ENCODE results near the gene PALM3.

Gene PALM3, protein sequence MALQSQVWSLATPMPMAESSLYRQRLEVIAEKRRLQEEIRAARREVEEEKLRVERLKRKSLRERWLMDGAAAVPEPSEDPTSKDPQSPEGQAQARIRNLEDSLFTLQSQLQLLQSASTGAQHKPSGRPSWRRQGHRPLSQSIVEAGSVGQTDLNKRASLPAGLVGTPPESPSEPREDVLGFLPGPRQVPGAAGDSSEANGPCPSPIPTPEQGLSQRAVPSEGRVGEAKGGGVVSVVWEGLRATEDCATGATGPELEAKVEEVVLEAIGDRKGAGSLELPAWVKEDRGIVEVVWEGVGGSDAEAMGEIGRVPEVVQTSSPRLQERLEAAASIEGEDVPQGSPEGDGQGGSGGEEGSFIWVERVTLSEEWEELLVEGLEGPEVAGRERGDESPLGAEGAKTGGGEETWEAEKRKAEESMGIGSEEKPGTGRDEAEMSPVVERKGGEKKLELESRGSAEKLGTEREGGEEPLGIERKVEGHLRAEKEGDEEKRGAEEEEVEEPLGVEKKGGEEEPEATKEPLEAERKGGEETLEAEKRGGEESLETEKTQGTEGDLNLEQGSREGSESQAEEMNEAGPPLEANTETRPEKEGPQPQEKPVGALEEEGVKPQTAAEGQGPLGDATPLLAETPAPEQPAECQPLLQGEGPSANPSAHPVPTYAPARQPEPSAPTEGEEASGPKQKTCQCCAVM

DNA sequence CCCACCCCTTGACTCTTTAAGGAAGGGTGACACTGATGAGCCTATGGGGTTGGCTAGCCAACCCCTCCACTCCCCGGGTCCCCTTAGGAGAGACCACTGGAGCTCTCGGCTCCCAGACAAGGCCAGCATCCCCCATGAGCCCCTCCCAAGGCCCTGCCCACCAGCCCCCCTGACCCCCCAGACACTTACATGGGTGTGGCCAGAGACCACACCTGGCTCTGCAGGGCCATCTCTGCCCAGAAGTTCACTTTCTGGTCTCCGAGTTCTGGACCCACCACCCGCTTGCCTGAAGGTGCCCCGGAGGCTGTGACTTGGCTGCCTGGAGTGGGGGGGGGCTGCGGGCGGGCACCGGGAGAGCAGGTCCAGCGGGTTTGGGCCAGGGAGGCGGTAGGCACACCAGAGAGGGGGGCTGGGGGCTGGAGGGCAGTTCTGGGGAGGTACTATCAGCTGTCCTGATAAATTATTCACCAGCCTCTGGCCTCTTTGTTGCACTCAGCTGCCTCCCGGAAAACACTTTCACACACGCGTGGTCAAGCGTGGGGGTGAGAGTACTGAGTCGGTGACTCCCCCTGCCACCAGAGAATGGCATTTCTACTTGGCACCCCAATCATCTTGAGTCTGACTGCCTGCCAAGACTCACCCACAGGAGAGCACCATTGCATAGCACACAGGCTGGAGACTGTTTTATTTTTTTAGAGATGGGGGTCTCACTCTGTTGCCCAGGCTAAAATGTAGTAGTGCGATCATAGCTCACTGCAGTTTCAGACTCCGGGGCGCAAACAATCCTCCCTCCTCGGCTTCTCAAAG, at the start of gene PALM3:
PALM3 (minus strand) TSS at position 326 of the 807 bp plus-strand sequence; CDS start at position 230, 96 bp downstream.
- DNase-seq: no peak

DNA sequence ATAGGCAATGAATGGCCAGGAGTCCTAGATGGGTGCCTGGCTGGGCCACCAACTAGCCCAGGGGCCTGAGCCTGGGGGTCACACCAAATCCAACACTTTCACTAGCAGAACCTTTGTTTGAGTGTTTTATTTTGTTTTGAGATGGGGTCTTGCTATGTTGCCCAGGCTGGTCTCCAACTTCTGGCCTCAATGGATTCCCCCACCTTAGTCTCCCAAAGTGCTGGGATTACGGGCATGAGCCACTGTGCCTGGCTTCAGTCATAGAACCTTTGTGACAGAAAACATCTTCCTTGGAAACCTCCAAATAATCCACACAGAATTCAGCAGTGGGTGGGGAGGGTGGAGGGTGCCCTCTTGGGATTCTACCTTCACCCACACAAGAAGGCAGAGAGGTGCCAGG, 49.6 kb upstream of the PALM3 start:
- no peak for DNase-seq

DNA sequence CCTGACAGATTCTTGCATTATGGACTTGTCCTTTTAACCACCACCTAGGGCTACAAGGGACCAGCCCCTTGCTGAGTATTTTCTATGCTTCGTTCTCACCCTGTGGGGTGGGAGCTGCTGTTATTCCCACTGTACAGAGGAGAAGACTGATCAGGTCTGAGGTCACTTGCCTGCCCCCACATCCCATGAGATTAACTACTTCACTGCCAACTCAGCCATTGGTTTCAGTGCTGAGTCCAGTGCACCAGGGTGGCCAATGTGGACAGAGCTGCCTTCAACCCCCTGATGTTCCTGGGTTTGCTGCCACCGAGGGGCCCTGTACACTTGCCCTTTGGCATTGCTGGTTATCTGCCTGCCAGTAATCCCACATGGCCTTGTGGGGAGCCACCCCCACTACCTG, 48.8 kb upstream of the PALM3 start:
- no peak for DNase-seq

DNA sequence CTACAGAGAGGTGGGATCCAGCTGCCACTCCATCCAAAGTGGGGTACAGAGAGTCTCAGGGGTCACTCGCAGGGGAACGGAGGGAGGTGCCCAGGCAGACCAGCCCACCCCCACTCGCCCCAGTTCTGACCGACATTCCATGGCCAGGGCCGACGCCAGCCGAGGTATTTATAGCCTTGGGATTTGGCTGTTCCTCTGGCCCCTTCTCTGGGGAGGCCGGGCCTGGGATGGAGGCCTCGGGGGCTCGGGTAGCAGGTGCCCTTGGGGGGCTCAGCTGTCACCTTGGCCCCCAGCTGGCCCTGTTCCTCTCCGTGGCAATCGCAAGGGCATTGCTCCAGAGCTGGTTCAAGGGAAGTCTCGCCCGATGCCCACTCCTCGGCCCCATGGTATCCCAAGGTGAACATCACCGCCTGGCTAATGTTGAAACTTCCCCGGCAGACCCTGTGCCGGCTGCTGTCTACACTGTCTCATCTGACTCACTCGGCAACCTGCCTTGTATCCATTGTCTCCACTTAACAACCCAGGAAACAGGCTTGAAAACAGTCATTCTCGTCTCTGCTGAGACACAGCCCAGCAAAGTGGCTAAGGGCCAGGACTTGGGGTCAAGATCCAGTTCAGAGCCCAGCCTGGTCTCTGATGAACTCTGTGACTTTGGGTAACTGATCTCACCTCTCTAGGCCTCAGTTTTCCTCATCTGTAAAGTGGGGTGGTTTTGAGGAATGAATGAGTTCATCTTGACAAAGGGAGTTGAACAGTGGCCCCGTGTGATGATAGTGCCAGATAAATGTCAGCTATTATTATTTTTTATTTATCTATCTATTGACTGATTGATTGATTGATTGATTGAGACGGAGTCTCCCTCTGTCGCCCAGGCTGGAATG, 45.9 kb upstream of the PALM3 start:
- no peak for DNase-seq

GRCh38 chr19:14106840-14107239, 45.0 kb upstream of the PALM3 start:
- no peak for DNase-seq

DNA sequence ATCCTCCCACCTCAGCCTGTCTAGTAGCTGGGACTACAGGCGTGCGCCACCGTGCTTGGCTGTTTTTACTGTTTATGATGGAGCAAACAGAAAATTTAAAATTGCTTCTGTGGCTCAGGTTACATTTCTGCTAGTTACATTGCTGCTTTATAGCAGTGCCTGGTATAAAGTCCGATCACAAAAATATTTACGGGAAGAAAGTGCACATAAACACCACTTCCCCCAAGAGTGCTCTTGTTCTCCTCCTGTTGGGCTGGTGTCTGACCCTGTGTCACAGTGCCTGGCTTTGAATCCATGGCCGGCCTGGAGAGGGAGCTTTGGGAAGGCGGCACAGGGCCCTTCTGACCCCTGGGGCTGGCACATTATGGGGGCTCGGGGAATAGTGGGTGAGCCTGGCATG, 43.8 kb upstream of the PALM3 start:
- DNase-seq: no peak

- DNase-seq: no peak
These were observed 41.4 kb upstream of the PALM3 start for GRCh38 chr19:14103310-14103709.

GRCh38 chr19:14102756-14103155, 40.9 kb upstream of the PALM3 start:
- DNase-seq: no peak

DNA sequence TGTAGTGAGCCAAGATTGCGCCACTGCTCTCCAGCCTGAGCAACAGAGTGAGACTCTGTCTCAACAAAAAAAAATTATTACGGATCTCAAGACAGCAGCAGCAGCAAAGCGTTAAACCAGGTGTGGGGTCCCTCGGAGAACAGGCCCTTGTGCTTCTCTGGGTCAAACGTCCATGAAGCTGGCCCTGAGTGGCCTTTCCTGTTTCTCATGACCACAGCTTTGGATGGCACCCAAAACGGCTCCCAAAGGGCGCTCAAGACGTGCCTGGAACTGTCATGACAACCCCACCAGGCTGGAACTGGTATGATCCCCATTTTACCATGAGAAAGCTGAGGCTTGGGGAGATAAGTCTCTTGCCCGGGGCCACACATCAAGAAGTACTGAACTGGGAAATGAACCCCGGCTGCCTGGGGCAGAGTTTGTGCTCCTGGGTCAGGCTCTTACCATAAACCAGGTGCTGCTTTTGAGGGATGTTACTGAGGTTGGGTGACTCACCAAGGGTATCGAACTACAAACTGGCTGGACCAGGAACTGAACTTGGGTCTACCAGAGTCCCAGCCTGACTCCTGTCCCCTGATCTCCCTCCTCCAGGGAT, 40.3 kb upstream of the PALM3 start:
- DNase-seq: no peak

GRCh38 chr19:14101003-14101545, 39.2 kb upstream of the PALM3 start:
- no peak for DNase-seq

DNA sequence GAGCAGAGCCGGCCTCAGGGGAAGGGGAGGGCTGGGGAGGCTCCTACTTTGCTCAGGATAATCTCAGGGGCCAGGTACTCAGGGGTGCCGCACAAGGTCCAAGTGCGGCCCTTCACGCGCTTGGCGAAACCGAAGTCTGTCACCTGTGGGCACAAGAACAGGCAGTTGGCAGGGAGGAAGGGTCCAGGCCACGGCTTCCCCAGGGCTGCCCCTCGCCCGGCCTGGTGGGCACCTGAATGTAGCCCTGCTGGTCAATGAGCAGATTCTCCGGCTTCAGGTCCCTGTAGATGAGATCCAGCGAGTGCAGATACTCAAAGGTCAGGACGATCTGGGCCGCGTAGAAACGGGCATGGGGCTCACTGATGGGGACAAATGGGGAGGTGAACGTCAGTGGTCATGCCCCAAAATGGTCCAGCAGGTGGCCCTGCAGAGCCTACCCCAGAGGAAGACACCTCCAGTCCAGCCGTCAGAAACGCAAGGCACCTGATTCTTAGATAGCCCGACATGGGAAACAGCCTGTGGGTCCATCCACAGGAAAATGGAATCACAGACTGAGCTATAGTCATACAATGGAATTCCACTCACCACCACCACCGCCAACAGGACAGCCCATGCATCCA, 35.8 kb upstream of the PALM3 start:
- no peak for DNase-seq

DNA sequence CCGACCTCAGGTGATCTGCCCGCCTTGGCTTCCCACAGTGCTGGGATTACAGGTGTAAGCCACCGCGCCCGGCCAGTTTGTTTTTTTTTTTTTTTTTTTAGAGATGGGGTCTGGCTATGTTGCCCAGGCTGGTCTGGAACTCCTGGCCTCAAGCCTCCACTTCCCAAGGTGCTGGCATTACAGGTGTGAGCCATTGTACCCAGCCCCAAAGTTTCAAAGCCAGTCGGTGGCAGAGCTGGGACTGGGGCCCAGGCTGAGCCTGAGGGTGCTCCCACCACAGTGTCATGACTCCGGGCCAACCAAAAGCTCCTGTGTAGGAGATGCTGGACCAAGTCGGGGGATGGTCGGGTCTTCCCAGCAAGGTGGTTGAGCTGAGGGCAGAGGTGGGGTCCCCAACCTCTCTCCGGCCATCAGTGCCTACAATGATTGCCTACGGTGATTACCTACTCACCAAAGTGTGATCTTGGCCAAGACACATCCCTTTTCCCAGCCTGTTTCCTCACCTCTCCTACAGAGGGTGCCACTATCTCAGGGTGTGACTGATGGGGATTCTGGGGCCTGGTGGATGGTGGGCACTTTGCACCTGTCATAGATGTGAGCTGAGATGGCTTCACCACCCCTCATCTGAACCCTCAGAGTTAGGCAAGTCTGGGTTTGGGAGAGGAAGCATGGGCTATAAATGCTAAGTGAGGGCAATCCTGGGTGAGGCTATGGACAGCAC, 34.6 kb upstream of the PALM3 start:
- no peak for DNase-seq

GRCh38 chr19:14094854-14095253, 33.0 kb upstream of the PALM3 start:
- DNase-seq: no peak

DNA sequence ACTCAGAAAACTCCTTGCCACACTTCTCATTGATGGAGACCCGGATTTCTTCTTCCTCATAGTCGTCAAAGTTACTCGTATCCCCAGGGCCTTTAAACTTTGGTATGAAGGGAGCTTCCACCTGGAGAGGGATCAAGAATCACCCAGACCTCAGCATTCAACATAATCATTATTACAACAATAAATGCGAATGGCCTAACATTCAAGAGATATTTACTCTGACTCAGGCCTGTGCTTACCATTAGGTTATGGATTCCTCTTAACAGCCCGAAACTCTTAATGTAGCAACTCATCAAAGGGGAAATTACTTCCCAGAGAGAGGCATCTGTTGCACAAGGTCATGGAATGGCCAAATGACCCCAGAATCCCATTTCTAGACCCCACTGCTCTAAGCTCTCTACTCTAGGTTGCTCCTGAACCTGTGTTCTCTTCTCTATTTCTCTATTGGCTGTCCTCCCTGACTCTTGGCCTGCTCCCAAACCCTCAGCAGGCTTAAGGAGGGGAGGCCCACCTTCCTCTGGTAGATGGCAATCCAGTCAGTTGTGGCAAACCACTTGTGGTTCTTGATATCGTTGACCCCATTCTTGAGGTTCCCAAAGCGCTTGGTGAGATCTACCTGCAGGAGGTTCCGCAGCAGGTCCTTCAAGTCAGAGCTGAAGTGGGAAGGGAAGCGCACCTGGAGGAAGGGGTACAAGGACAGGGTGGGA, 31.4 kb upstream of the PALM3 start:
- DNase-seq: no peak

GRCh38 chr19:14091813-14092462, 30.1 kb upstream of the PALM3 start:
- no peak for DNase-seq

GRCh38 chr19:14091081-14091812, 29.4 kb upstream of the PALM3 start:
- peak; percentile 93 for DNase-seq

DNA sequence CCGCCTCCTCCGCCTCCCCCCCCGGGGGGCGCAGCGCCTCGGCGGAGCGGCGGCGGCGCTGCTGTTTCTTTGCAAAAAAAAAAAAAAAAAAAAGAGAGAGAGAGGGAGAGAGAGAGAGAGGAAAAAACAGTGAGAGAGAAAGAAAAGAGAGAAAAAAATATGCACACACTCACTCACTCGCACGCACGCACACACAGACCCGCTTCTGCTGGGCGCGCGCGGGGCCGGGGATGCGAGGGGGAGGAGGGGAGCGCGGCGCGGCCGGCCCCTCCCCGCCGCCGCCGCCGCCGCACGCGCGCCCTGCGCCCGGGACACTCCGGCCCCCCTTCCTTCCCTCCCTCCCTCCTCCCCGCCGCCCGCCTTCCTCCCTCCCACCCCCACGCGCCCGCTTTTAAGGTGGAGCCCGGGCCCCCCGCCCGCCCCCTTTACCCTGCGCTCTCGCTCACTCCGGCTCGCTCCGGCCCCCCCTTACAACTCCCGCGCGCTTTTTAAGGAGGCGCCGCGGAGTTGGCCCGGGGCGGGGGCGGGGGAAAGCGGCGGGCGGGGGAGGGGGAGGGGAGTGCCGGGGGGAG, 28.7 kb upstream of the PALM3 start, which contains the start of gene SAMD1:
SAMD1 (minus strand) TSS at position 243 of the 572 bp plus-strand sequence.
- peak; percentile 93 for DNase-seq
